Lung (tissue), 12 donors: ENCODE measurements around the gene NUSAP1. TPM values are rescaled to one million over a fixed set of nuclear protein-coding genes. Genes with fewer than 3 reads are reported as not detected.

Experiments used
- ATAC-seq: fragments of 200-7000 bp; cut with Tn5 transposase; one replicate; pipeline ENCODE4 v1.9.1; 2020; ENCODE audit warnings: moderate number of reproducible peaks; ENCODE audit not compliant: insufficient read depth, low FRiP score
- DNase-seq, 3 donors: peaks; one replicate each; pipeline ENCODE4 v3.0.0-alpha.2; 2013 to 2017
- H3K27ac ChIP-seq, 2 donors: one replicate each; pipeline ENCODE4 v1.5.1; 2013; ENCODE audit warnings: mild to moderate bottlenecking in 2 of 2, moderate library complexity in 2 of 2, control low read depth in 1 of 2, inconsistent platforms in 1 of 2, low read depth in 1 of 2, low read length in 1 of 2
- H3K27me3 ChIP-seq, 3 donors: one replicate each; pipeline ENCODE4 v1.5.1; 2013; ENCODE audit warnings: low read length in 2 of 3; ENCODE audit not compliant: control insufficient read depth in 3 of 3, insufficient read depth in 3 of 3
- H3K36me3 ChIP-seq, 4 donors: one replicate each; pipeline ENCODE4 v1.5.1; 2013; ENCODE audit warnings: low read length in 4 of 4, mild to moderate bottlenecking in 1 of 4, moderate library complexity in 1 of 4; ENCODE audit not compliant: control insufficient read depth in 4 of 4, insufficient read depth in 4 of 4
- H3K4me1 ChIP-seq, 5 donors: one replicate each; pipeline ENCODE4 v1.5.1; 2013; ENCODE audit warnings: low read length in 5 of 5, mild to moderate bottlenecking in 2 of 5, moderate library complexity in 1 of 5; ENCODE audit not compliant: control insufficient read depth in 5 of 5, insufficient read depth in 5 of 5
- H3K4me3 ChIP-seq: one replicate; pipeline ENCODE4 v1.5.1; 2013; ENCODE audit warnings: mild to moderate bottlenecking, control low read depth, moderate library complexity
- H3K9ac ChIP-seq, 2 donors: one replicate each; pipeline ENCODE4 v1.5.1; 2013; ENCODE audit warnings: low read length in 2 of 2, control low read depth in 1 of 2; ENCODE audit not compliant: insufficient read depth in 1 of 2
- H3K9me3 ChIP-seq, 4 donors: one replicate each; pipeline ENCODE4 v1.5.1; 2013; ENCODE audit warnings: low read length in 3 of 4, mild to moderate bottlenecking in 1 of 4, moderate library complexity in 1 of 4; ENCODE audit not compliant: control insufficient read depth in 4 of 4, insufficient read depth in 3 of 4
- CTCF ChIP-seq: IDR thresholded peaks from 2 replicates; pipeline ENCODE4 v1.5.1; 2012; ENCODE audit warnings: mild to moderate bottlenecking; ENCODE audit errors: control extremely low read depth, extremely low read depth
- WGBS, 2 donors: extraction: QIAGEN DNeasy Blood & Tissue Kit; methylation state at CpG; one replicate each; pipeline ENCODE4 v1.1.7; 2013; 5-methylcytosine and 5-hydroxymethylcytosine counted together
- polyA plus RNA-seq, 2 donors: library from polyadenylated mRNA; stranded (reverse); fragments of 200-250 nt; gene quantifications; one replicate each; pipeline ENCODE4 v1.2.1, GENCODE V29; 2013
- total RNA-seq, 2 donors: library from RNA; depleted of rRNA in 1 of 2; stranded (reverse); fragments of >200 nt in 1 of 2; gene quantifications; one replicate each; pipeline ENCODE4 v1.2.1, GENCODE V29; 2014 to 2021
- donor health status: control.
- donor health status: control.
- donor health status: Bipolar disorder and iron deficiency.
- donor health status: healthy.
- donor health status: DM: yes; HTN: yes; CAD: no.

NUSAP1 gene
- total and polyA plus RNA-seq, 4 donors: 3.7 to 24.1 (median 6.5) TPM

- DNase-seq (no peak), ATAC-seq (no peak)
- no peak for TF ChIP-seq CTCF
- no peaks in the 10 kb centered on the region for H3K4me1 ChIP-seq
- peaks cover 0 to 4% (median under 1%) of the 10 kb centered on the region in 4 donors for H3K36me3 ChIP-seq
- H3K9me3 ChIP-seq: no peaks in the 10 kb centered on the region
- WGBS, 2 donors: 87 to 91% methylated on average over 10 of the region's 10 CpGs
- no peak overlapping the region for H3K27ac ChIP-seq
- no peak overlapping the region for H3K4me3 ChIP-seq
- H3K27me3 ChIP-seq: no peaks in the 10 kb centered on the region
- no peak overlapping the region for H3K9ac ChIP-seq
Measured at GRCh38 chr15:41429003-41429890, 96.6 kb downstream of the NUSAP1 start.

Other genes with a start within 250 kb of the NUSAP1 start
- gene INO80, start 216.6 kb upstream of the NUSAP1 start, total RNA-seq: 10 to 100 TPM; 27.1 to 50.1 TPM
- gene INO80, start 216.6 kb upstream of the NUSAP1 start, polyA plus RNA-seq: 10 to 100 TPM in 1 of 2 donors, 1 to 10 TPM in 1; 8.0 to 18.6 TPM
- gene EXD1, start 102.1 kb upstream of the NUSAP1 start, total RNA-seq: under 1 TPM in 1 of 2 donors, not detected in 1; 0.15 TPM
- under 1 TPM; 0.04 to 0.05 TPM for gene EXD1, start 102.1 kb upstream of the NUSAP1 start, polyA plus RNA-seq
- gene CHP1, start 101.6 kb upstream of the NUSAP1 start, total RNA-seq: 100 to 1,000 TPM; 124 to 167 TPM
- gene CHP1, start 101.6 kb upstream of the NUSAP1 start, polyA plus RNA-seq: 10 to 100 TPM; 73.3 to 78.9 TPM
- 1 to 10 TPM in 1 of 2 donors, under 1 TPM in 1; 0.71 to 1.5 TPM for gene OIP5, start 290 bp upstream of the NUSAP1 start, total RNA-seq
- 1 to 10 TPM in 1 of 2 donors, under 1 TPM in 1; 0.47 to 1.2 TPM for gene OIP5, start 290 bp upstream of the NUSAP1 start, polyA plus RNA-seq
- 10 to 100 TPM; 13.6 to 15.2 TPM for gene NDUFAF1, start 69.6 kb downstream of the NUSAP1 start, total RNA-seq
- gene NDUFAF1, start 69.6 kb downstream of the NUSAP1 start, polyA plus RNA-seq: 10 to 100 TPM; 13.6 to 19.8 TPM
- 10 to 100 TPM; 22.5 to 38.6 TPM for gene RTF1, start 84.2 kb downstream of the NUSAP1 start, total RNA-seq
- 10 to 100 TPM; 14.4 to 16.3 TPM for gene RTF1, start 84.2 kb downstream of the NUSAP1 start, polyA plus RNA-seq
- 1 to 10 TPM; 1.9 TPM for gene ITPKA, start 161.0 kb downstream of the NUSAP1 start, total RNA-seq
- gene ITPKA, start 161.0 kb downstream of the NUSAP1 start, polyA plus RNA-seq: under 1 TPM; 0.35 to 0.57 TPM
- 10 to 100 TPM in 1 of 2 donors, 1 to 10 TPM in 1; 1.3 to 10.6 TPM for gene LTK, start 180.9 kb downstream of the NUSAP1 start, total RNA-seq
- 1 to 10 TPM; 4.8 to 7.2 TPM for gene LTK, start 180.9 kb downstream of the NUSAP1 start, polyA plus RNA-seq
- gene RPAP1, start 211.4 kb downstream of the NUSAP1 start, total RNA-seq: 10 to 100 TPM; 23.0 to 37.4 TPM
- 10 to 100 TPM; 10.4 TPM for gene RPAP1, start 211.4 kb downstream of the NUSAP1 start, polyA plus RNA-seq
- gene TYRO3, start 226.3 kb downstream of the NUSAP1 start, total RNA-seq: 10 to 100 TPM; 13.8 to 17.9 TPM
- gene TYRO3, start 226.3 kb downstream of the NUSAP1 start, polyA plus RNA-seq: 10 to 100 TPM in 1 of 2 donors, 1 to 10 TPM in 1; 4.2 to 11.5 TPM